Upper lobe of left lung (tissue), 6 donors: ENCODE measurements around the gene NAP1L4. TPM values are rescaled to one million over a fixed set of nuclear protein-coding genes. Genes with fewer than 3 reads are reported as not detected.

ENCODE experiments used
- ATAC-seq, 2 donors: fragments of 200-7000 bp; cut with Tn5 transposase; one replicate each; pipeline ENCODE4 v1.9.1; 2022; ENCODE audit warnings: mild to moderate bottlenecking in 2 of 2, moderate library complexity in 2 of 2; ENCODE audit not compliant: low FRiP score in 2 of 2
- DNase-seq, 2 donors: peaks; one replicate each; pipeline ENCODE4 v3.0.0-alpha.2; 2019 to 2020
- H3K27ac ChIP-seq, 4 donors: fragments of 200-600 bp; sonication (generic); one replicate each; pipeline ENCODE4 v1.5.1; 2016 to 2019
- H3K27me3 ChIP-seq, 4 donors: fragments of 200-600 bp; sonication (generic); one replicate each; pipeline ENCODE4 v1.5.1; 2017 to 2019
- H3K36me3 ChIP-seq, 4 donors: fragments of 200-600 bp; sonication (generic); one replicate each; pipeline ENCODE4 v1.5.1; 2016 to 2019
- H3K4me1 ChIP-seq, 4 donors: fragments of 200-600 bp; sonication (generic); one replicate each; pipeline ENCODE4 v1.5.1; 2018 to 2019
- H3K4me3 ChIP-seq, 4 donors: fragments of 200-600 bp; sonication (generic); one replicate each; pipeline ENCODE4 v1.5.1; 2017 to 2019; ENCODE audit warnings: mild to moderate bottlenecking in 2 of 4, moderate library complexity in 1 of 4
- H3K9me3 ChIP-seq, 4 donors: fragments of 200-600 bp; sonication (generic); one replicate each; pipeline ENCODE4 v1.5.1; 2018 to 2019
- EP300 ChIP-seq, 4 donors: sonication (generic); formaldehyde crosslinking; IDR thresholded peaks; one replicate each; pipeline ENCODE4 v1.5.1; 2017; ENCODE audit warnings: antibody characterized with exemption in 4 of 4, control low read depth in 2 of 4
- POLR2A ChIP-seq, 4 donors: fragments of 450-650 bp; IDR thresholded peaks; one replicate each; pipeline ENCODE4 v1.5.1; 2016 to 2017; ENCODE audit warnings: antibody characterized with exemption in 4 of 4, mild to moderate bottlenecking in 2 of 4
- POLR2AphosphoS5 ChIP-seq, 2 donors: sonication (generic); formaldehyde crosslinking; IDR thresholded peaks; one replicate each; pipeline ENCODE4 v1.5.1; 2017; ENCODE audit warnings: antibody characterized with exemption in 2 of 2
- WGBS, 2 donors: methylation state at CpG; one replicate each; pipeline ENCODE4 v1.1.5; 2017 to 2018; 5-methylcytosine and 5-hydroxymethylcytosine counted together
- total RNA-seq, 6 donors: library from RNA; depleted of rRNA in 4 of 6; stranded (reverse); fragments of >200 nt in 4 of 6; gene quantifications; one replicate each; pipeline versions ENCODE4 v1.1.0 to v1.2.1, GENCODE V29; 2016 to 2021
- TF ChIP-seq, protein P1 (sequence below), 6 experiments: fragments of 450-650 bp in 4 of 6; fragments of 200-600 bp in 2 of 6; sonication (generic) in 2 of 6; IDR thresholded peaks; one replicate each; pipeline ENCODE4 v1.5.1; 2016 to 2019; ENCODE audit warnings: antibody characterized with exemption in 6 of 6
- donor health status: DM: no; HTN: no; CAD: no; lungs with moderate emphysema.
- donor health status: DM: no; HTN: yes; CAD: no; lungs with severe emphysema.

NAP1L4 gene
- total RNA-seq, 6 donors from 2014 or later = 81.1 to 194 (median 103) TPM

DNA sequence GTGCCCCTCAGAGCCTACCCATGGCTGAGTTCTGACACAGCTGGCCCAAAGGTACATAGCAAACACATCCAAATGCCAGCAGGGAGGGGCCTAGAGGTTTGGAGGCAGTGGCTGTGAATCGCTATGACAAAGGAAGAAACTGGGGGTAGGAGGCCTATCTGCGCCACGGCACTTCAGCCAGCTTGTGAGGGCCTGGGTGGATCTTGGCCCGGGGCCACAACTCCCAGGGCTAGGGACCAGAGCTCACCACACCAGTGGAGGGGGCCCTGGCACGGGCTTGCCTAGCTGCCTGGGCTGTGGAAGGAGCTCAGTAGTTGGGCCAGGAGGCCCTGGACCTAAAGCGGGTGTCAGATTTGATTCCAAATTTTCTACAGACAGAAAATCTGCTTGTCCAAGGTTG, 9.4 kb upstream of the NAP1L4 start:
- 81 to 88% methylated on average over 6 of the region's 6 CpGs for WGBS, 2 donors
- H3K4me1 ChIP-seq = peaks cover 0 to 7% (median 2%) of the 10 kb centered on the region in 4 donors
- H3K4me3 ChIP-seq = no peak overlapping the region
- no peaks in the 10 kb centered on the region for H3K27me3 ChIP-seq
- no peaks in the 10 kb centered on the region for H3K9me3 ChIP-seq
- DNase-seq (peak in 1 of 2 donors; percentile 46), ATAC-seq (no peak)
- H3K27ac ChIP-seq = no peak overlapping the region
- TF ChIP-seq POLR2AphosphoS5 (IDR thresholded peaks at IDR 0.05) (no peak), EP300 (IDR thresholded peaks at IDR 0.05) (no peak), POLR2A (IDR thresholded peaks at IDR 0.05) (no peak)
- TF ChIP-seq, protein P1, sequence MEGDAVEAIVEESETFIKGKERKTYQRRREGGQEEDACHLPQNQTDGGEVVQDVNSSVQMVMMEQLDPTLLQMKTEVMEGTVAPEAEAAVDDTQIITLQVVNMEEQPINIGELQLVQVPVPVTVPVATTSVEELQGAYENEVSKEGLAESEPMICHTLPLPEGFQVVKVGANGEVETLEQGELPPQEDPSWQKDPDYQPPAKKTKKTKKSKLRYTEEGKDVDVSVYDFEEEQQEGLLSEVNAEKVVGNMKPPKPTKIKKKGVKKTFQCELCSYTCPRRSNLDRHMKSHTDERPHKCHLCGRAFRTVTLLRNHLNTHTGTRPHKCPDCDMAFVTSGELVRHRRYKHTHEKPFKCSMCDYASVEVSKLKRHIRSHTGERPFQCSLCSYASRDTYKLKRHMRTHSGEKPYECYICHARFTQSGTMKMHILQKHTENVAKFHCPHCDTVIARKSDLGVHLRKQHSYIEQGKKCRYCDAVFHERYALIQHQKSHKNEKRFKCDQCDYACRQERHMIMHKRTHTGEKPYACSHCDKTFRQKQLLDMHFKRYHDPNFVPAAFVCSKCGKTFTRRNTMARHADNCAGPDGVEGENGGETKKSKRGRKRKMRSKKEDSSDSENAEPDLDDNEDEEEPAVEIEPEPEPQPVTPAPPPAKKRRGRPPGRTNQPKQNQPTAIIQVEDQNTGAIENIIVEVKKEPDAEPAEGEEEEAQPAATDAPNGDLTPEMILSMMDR (IDR thresholded peaks at IDR 0.05) = no peak
- H3K36me3 ChIP-seq = peaks cover 9 to 72% (median 54%) of the 10 kb centered on the region in 4 donors

DNA sequence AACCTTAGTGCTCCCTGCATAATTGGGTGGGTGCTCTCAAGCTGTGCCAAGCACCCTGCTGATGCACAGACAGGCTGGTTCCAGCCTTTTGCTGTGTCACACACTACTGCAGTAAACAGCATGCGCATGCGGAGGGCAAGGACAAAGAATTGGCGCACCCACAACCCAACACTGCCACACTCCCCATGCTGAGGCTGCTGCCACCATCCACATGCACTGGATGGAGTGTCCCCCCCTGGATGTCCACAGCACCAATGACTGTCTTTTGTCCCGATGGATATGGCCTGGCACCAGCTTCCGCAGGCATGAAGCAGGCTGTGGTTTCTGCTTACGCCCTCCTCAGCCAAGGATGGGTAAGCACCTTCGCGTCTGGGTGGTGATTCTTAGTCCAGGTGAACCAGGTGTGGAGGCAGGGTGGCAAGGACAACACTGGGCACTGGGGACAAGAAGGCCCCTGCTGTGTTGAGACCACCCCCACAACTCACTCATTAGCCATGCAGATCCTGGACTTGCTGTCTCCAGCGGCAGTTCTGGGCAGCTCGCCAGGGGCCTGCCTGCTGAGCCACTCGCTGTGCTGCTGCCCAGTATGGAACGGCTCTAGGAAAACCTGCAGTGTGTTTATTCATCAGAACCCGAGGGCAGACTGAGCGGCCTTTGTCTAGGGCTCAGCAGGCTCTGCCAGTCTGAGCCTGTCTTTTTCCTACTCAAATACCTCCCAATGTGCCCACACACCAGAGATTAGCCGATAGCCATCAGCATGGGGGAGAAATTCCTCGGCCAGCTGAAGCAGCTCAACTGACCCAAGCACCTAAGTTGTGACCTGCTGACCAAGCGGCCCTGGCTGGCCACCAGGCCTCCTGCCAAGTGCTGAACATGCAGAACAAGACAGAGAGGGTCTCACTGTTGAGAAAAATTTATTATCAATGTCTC, 8.2 kb upstream of the NAP1L4 start:
- no peaks in the 10 kb centered on the region for H3K9me3 ChIP-seq
- peaks cover 9 to 60% (median 52%) of the 10 kb centered on the region in 4 donors for H3K36me3 ChIP-seq
- no peak overlapping the region for H3K4me3 ChIP-seq
- TF ChIP-seq POLR2A (IDR thresholded peaks at IDR 0.05) (no peak), EP300 (IDR thresholded peaks at IDR 0.05) (no peak), POLR2AphosphoS5 (IDR thresholded peaks at IDR 0.05) (no peak)
- TF ChIP-seq, protein P1 (IDR thresholded peaks at IDR 0.05) = no peak
- H3K4me1 ChIP-seq = peaks cover 0 to 5% (median 0%) of the 10 kb centered on the region in 4 donors
- H3K27ac ChIP-seq = peak overlapping the region in 1 of 4 donors; percentile 10
- no peaks in the 10 kb centered on the region for H3K27me3 ChIP-seq
- ATAC-seq (no peak), DNase-seq (peak; percentile 61 to 77)
- WGBS, 2 donors = 68 to 75% methylated on average over 16 to 17 of the region's 17 CpGs

DNA sequence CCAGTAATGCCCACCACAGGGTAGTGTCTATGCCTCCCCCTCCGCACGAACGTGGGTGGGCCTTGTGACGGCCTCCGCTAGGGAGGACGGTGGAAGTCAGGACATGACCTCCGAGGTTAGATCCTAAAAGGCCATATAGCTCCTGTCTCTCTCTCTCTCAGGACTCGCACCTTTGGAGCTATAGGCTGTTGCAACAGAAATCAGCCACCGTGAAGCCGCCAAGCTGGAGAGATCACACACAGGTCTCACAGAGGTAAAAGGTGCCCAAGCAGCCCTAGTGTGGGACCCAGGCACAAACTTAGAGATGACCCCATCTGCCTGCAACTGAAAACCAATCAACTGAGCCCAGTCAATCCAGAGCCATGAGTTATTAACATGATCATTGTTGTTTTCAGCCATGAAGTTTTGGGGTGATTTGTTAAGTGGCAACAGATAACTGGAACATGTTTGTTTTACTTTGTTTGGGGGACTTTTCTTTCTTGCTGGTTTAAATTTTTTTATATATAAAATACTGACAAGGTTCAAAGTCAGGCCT, 7.4 kb upstream of the NAP1L4 start:
- WGBS, 2 donors = 88 to 98% methylated on average over 10 of the region's 10 CpGs
- ATAC-seq (no peak), DNase-seq (no peak)
- no peaks in the 10 kb centered on the region for H3K9me3 ChIP-seq
- no peak overlapping the region for H3K27ac ChIP-seq
- no peaks in the 10 kb centered on the region for H3K27me3 ChIP-seq
- TF ChIP-seq POLR2AphosphoS5 (IDR thresholded peaks at IDR 0.05) (no peak), POLR2A (IDR thresholded peaks at IDR 0.05) (no peak), EP300 (IDR thresholded peaks at IDR 0.05) (no peak)
- TF ChIP-seq, protein P1 (IDR thresholded peaks at IDR 0.05) = no peak
- H3K36me3 ChIP-seq = peaks cover 9 to 53% (median 50%) of the 10 kb centered on the region in 4 donors
- H3K4me1 ChIP-seq = peaks cover 0 to 5% (median 0%) of the 10 kb centered on the region in 4 donors
- no peak overlapping the region for H3K4me3 ChIP-seq

DNA sequence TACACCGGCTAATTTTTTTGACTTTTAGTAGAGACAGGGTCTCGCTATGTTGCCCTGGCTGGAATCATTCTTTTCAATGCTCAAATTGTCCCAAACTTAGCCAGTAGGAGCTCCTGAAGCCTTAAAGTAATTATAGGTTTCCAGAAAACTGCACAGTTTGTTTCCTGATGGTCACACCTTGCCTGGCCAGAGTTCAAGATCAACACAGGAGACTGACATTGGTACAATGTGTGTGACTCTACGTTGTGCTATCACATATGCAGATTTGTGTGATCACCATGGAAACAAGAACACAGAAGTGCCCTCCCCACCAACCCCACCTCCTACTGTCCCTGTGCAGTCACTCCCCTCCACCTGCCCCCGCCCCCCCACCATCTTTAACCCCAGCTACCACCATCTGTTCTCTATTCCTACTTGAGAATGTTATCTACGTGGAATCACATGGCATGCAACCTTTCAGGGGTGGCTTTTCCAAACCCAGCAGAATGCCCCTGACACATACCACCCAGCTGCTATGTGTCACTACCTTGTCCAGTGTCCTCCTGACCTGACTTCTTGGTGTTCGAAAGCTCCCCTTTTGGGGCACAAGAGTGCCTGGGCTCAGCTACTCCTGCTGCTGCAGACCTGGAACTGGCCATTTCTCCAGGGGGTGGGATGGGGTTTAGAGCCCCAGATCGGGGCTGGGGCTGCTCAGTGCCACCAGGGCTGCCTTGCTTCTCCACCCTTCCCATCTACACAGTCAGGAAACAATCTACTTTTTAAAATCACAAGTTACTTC, 6.1 kb upstream of the NAP1L4 start:
- no peak overlapping the region for H3K4me3 ChIP-seq
- DNase-seq (no peak), ATAC-seq (no peak)
- no peaks in the 10 kb centered on the region for H3K27me3 ChIP-seq
- no peaks in the 10 kb centered on the region for H3K9me3 ChIP-seq
- peaks cover 0 to 5% (median 0%) of the 10 kb centered on the region in 4 donors for H3K4me1 ChIP-seq
- 75 to 84% methylated on average over 6 of the region's 7 CpGs for WGBS, 2 donors
- TF ChIP-seq EP300 (IDR thresholded peaks at IDR 0.05) (no peak), POLR2AphosphoS5 (IDR thresholded peaks at IDR 0.05) (no peak), POLR2A (IDR thresholded peaks at IDR 0.05) (no peak)
- TF ChIP-seq, protein P1 (IDR thresholded peaks at IDR 0.05) = no peak
- H3K36me3 ChIP-seq = peaks cover 9 to 41% (median 37%) of the 10 kb centered on the region in 4 donors
- H3K27ac ChIP-seq = no peak overlapping the region
